Skeletal muscle tissue (tissue), 4 donors: Measurements from ENCODE around the gene STK17A. TPM values are rescaled to one million over a fixed set of nuclear protein-coding genes. Genes with fewer than 3 reads are reported as not detected.
"Not testable (repeated sequence)": the region's sequence is repeated elsewhere in the genome, so short reads cannot be mapped to it uniquely, and the experiment has no call there.

ENCODE experiments used
- H3K27ac ChIP-seq: one replicate; pipeline ENCODE4 v1.7.0; 2013; ENCODE audit warnings: mild to moderate bottlenecking, low read depth, low read length, inconsistent platforms
- H3K27me3 ChIP-seq, 3 donors: one replicate each; pipeline ENCODE4 v1.7.0; 2013; ENCODE audit warnings: low read length in 3 of 3; ENCODE audit not compliant: control insufficient read depth in 3 of 3, insufficient read depth in 3 of 3
- H3K36me3 ChIP-seq, 3 donors: one replicate each; pipeline ENCODE4 v1.7.0; 2013; ENCODE audit warnings: low read length in 3 of 3; ENCODE audit not compliant: control insufficient read depth in 3 of 3, insufficient read depth in 3 of 3
- H3K4me1 ChIP-seq, 3 donors: one replicate each; pipeline ENCODE4 v1.7.0; 2013; ENCODE audit warnings: low read length in 3 of 3, mild to moderate bottlenecking in 3 of 3; ENCODE audit not compliant: control insufficient read depth in 3 of 3, insufficient read depth in 3 of 3
- H3K4me3 ChIP-seq, 3 donors: one replicate each; pipeline ENCODE4 v1.7.0; 2013; ENCODE audit warnings: low read length in 3 of 3
- H3K9ac ChIP-seq, 3 donors: one replicate each; pipeline ENCODE4 v1.7.0; 2013; ENCODE audit warnings: low read length in 3 of 3, mild to moderate bottlenecking in 3 of 3, moderate library complexity in 2 of 3, low read depth in 1 of 3
- H3K9me3 ChIP-seq, 3 donors: one replicate each; pipeline ENCODE4 v1.7.0; 2013; ENCODE audit warnings: low read length in 3 of 3; ENCODE audit not compliant: control insufficient read depth in 3 of 3
- total RNA-seq: library from RNA; depleted of rRNA; stranded (reverse); fragments of >200 nt; gene quantifications from one replicate; pipeline ENCODE4 v1.2.3, GENCODE V29; 2014
- donor health status: Osteomylitis.

The STK17A gene
- total RNA-seq, 1 donor from 2014 or later: 11.0 TPM

- Histone ChIP-seq H3K36me3 (peaks cover 0 to 7% (median 0%) of the 10 kb centered on the region in 3 donors), H3K27ac (no peak overlapping the region), H3K4me3 (no peak overlapping the region)
Measured at GRCh38 chr7:43616977-43617376, 34.1 kb downstream of the STK17A start.

GRCh38 chr7:43618073-43618472 lies 35.2 kb downstream of the STK17A start:
- H3K4me1 ChIP-seq: peaks cover 0 to 1% (median 0%) of the 10 kb centered on the region in 3 donors
- H3K9me3 ChIP-seq: no peaks in the 10 kb centered on the region
- H3K36me3 ChIP-seq: peaks cover 0 to 9% (median 0%) of the 10 kb centered on the region in 3 donors
- no peak overlapping the region for H3K27ac ChIP-seq
- H3K27me3 ChIP-seq: no peaks in the 10 kb centered on the region
- H3K9ac ChIP-seq: no peak overlapping the region
- H3K4me3 ChIP-seq: no peak overlapping the region

More at GRCh38 chr7:43616977-43617376, 34.1 kb downstream of the STK17A start:
- no peaks in the 10 kb centered on the region for H3K27me3 ChIP-seq
- H3K9me3 ChIP-seq: no peaks in the 10 kb centered on the region
- no peak overlapping the region for H3K9ac ChIP-seq
- peaks cover 5 to 11% (median 6%) of the 10 kb centered on the region in 3 donors for H3K4me1 ChIP-seq

GRCh38 chr7:43619213-43620012 lies 36.5 kb downstream of the STK17A start:
- no peaks in the 10 kb centered on the region for H3K9me3 ChIP-seq

GRCh38 chr7:43621729-43622448 lies 39.0 kb downstream of the STK17A start:
- no peaks in the 10 kb centered on the region for H3K4me1 ChIP-seq
- peaks cover 2 to 23% (median 9%) of the 10 kb centered on the region in 3 donors for H3K36me3 ChIP-seq

More at GRCh38 chr7:43619213-43620012, 36.5 kb downstream of the STK17A start:
- Histone ChIP-seq H3K4me3 (no peak overlapping the region), H3K36me3 (peaks cover 0 to 15% (median 1%) of the 10 kb centered on the region in 3 donors), H3K9ac (no peak overlapping the region), H3K27ac (no peak overlapping the region), H3K27me3 (no peaks in the 10 kb centered on the region), H3K4me1 (no peaks in the 10 kb centered on the region)

GRCh38 chr7:43624156-43624555 lies 41.2 kb downstream of the STK17A start:
- H3K4me3 ChIP-seq: no peak overlapping the region
- H3K36me3 ChIP-seq: peaks cover 2 to 21% (median 9%) of the 10 kb centered on the region in 3 donors
- no peaks in the 10 kb centered on the region for H3K9me3 ChIP-seq
- H3K27ac ChIP-seq: no peak overlapping the region
- no peaks in the 10 kb centered on the region for H3K27me3 ChIP-seq
- no peaks in the 10 kb centered on the region for H3K4me1 ChIP-seq
- H3K9ac ChIP-seq: no peak overlapping the region

More at GRCh38 chr7:43621729-43622448, 39.0 kb downstream of the STK17A start:
- no peak overlapping the region for H3K4me3 ChIP-seq
- H3K9me3 ChIP-seq: no peaks in the 10 kb centered on the region
- no peak overlapping the region for H3K27ac ChIP-seq
- no peak overlapping the region for H3K9ac ChIP-seq
- H3K27me3 ChIP-seq: no peaks in the 10 kb centered on the region

GRCh38 chr7:43625453-43625852 lies 42.5 kb downstream of the STK17A start:
- Histone ChIP-seq H3K9me3 (no peaks in the 10 kb centered on the region), H3K4me3 (no peak overlapping the region), H3K36me3 (peaks cover 2 to 17% (median 9%) of the 10 kb centered on the region in 3 donors), H3K9ac (no peak overlapping the region), H3K27ac (no peak overlapping the region), H3K27me3 (no peaks in the 10 kb centered on the region), H3K4me1 (no peaks in the 10 kb centered on the region)

- Histone ChIP-seq H3K9ac (no peak overlapping the region), H3K27ac (no peak overlapping the region), H3K36me3 (peaks cover 2 to 17% (median 9%) of the 10 kb centered on the region in 3 donors), H3K9me3 (no peaks in the 10 kb centered on the region), H3K27me3 (no peaks in the 10 kb centered on the region), H3K4me3 (no peak overlapping the region), H3K4me1 (no peaks in the 10 kb centered on the region)
Measured at GRCh38 chr7:43625980-43626379, 43.1 kb downstream of the STK17A start.

- no peaks in the 10 kb centered on the region for H3K27me3 ChIP-seq
- no peak overlapping the region for H3K9ac ChIP-seq
- peaks cover 2 to 21% (median 13%) of the 10 kb centered on the region in 3 donors for H3K36me3 ChIP-seq
- H3K4me3 ChIP-seq: no peak overlapping the region
- H3K9me3 ChIP-seq: no peaks in the 10 kb centered on the region
- H3K4me1 ChIP-seq: no peaks in the 10 kb centered on the region
- no peak overlapping the region for H3K27ac ChIP-seq
Measured at GRCh38 chr7:43626695-43627094, 43.8 kb downstream of the STK17A start.

GRCh38 chr7:43627798-43628197 lies 44.9 kb downstream of the STK17A start:
- H3K9ac ChIP-seq, H3K27ac ChIP-seq, H3K4me1 ChIP-seq, H3K27me3 ChIP-seq, H3K4me3 ChIP-seq, H3K9me3 ChIP-seq: not testable (repeated sequence)
- peaks cover 4 to 23% (median 22%) of the 10 kb centered on the region in 3 donors for H3K36me3 ChIP-seq

GRCh38 chr7:43628431-43628830 lies 45.5 kb downstream of the STK17A start:
- H3K9ac ChIP-seq: no peak overlapping the region
- no peaks in the 10 kb centered on the region for H3K4me1 ChIP-seq
- peaks cover 7 to 29% (median 19%) of the 10 kb centered on the region in 3 donors for H3K36me3 ChIP-seq
- H3K27me3 ChIP-seq: no peaks in the 10 kb centered on the region
- H3K4me3 ChIP-seq: no peak overlapping the region
- H3K9me3 ChIP-seq: no peaks in the 10 kb centered on the region
- H3K27ac ChIP-seq: no peak overlapping the region
